ENCODE results near the gene NISCH. TPM values are rescaled to one million over a fixed set of nuclear protein-coding genes. Genes with fewer than 3 reads are reported as not detected.

Gene NISCH
- total RNA-seq, 1 experiment from 2014 or later = 85.0 TPM

GRCh38 chr3:52446631-52447511, 8.5 kb upstream of the NISCH start:
- Mint-ChIP-seq H3K27ac (peak overlapping the region; percentile 54), H3K4me1 (peaks cover 11% of the 10 kb centered on the region; the same call in 1 of the 2 replicates), H3K9me3 (no peaks in the 10 kb centered on the region), H3K4me3 (no peak overlapping the region), H3K27me3 (ENCODE audit: low read depth) (no peaks in the 10 kb centered on the region; the same call in 1 of the 2 replicates), H3K36me3 (no peaks in the 10 kb centered on the region)
- ChIA-PET CTCF (interaction anchor here (0.5 to 7.4 kb wide), 35 partner anchors 8 to 451 kb away, joined by 3 to 82 read pairs (median 4); partner anchors contain the start of genes RPL29 and TLR9), POLR2A (interaction anchor here (0.6 kb wide), 1 partner anchor 22 kb away, joined by 8 read pairs; no protein-coding TSS in a partner anchor)
- peak; percentile 69 for ATAC-seq
- DNase-seq (ENCODE audit: low spot score) = peak; percentile 87
- TF ChIP-seq RELA (CRISPR knock-in tag; IDR thresholded peaks at IDR 0.05; ENCODE audit: borderline replicate concordance) (no peak), ZMAT4 (CRISPR knock-in tag; IDR thresholded peaks at IDR 0.05) (no peak), ZNF317 (CRISPR knock-in tag; IDR thresholded peaks at IDR 0.05; ENCODE audit: borderline replicate concordance, low read depth) (no peak), ZNF138 (CRISPR knock-in tag; conservative IDR thresholded peaks at IDR 0.05) (no peak), AR (CRISPR knock-in tag; IDR thresholded peaks at IDR 0.05) (no peak), USF2 (CRISPR knock-in tag; IDR thresholded peaks at IDR 0.05) (no peak), GABPB1 (CRISPR knock-in tag; IDR thresholded peaks at IDR 0.05) (0 out of 2 replicates have a peak, but pooled peaks have one; percentile 36), FOXP1 (CRISPR knock-in tag; IDR thresholded peaks at IDR 0.05; ENCODE audit: borderline replicate concordance) (no peak), PREB (CRISPR knock-in tag; IDR thresholded peaks at IDR 0.05; ENCODE audit: borderline replicate concordance) (no peak), ZNF423 (CRISPR knock-in tag; IDR thresholded peaks at IDR 0.05) (peak; percentile 87), ZNF416 (CRISPR knock-in tag; IDR thresholded peaks at IDR 0.05) (no peak), ETV6 (CRISPR knock-in tag; IDR thresholded peaks at IDR 0.05) (no peak), AFF4 (CRISPR knock-in tag; IDR thresholded peaks at IDR 0.05; ENCODE audit: borderline replicate concordance) (no peak), HMGXB4 (CRISPR knock-in tag; IDR thresholded peaks at IDR 0.05) (no peak), ZNF281 (CRISPR knock-in tag; IDR thresholded peaks at IDR 0.05) (no peak), USF1 (CRISPR knock-in tag; IDR thresholded peaks at IDR 0.05) (no peak), NR2C2 (CRISPR knock-in tag; IDR thresholded peaks at IDR 0.05) (no peak), ATF6 (CRISPR knock-in tag; IDR thresholded peaks at IDR 0.05) (no peak)
